BJ (cell line): ENCODE results near the gene SAT2. TPM values are rescaled to one million over a fixed set of nuclear protein-coding genes. Genes with fewer than 3 reads are reported as not detected.

Source experiments
- CTCF ChIA-PET: fragments of 350-600 bp; formaldehyde crosslinking; extraction: SDS; loops from one replicate; lab custom pipeline; 2021; ENCODE audit warnings: antibody characterized with exemption, inconsistent platforms; lab: Yijun Ruan, JAX
- POLR2A ChIA-PET: fragments of 300-600 bp; sonication (Branson Sonifier 250); formaldehyde crosslinking; extraction: SDS; loops from one replicate; lab custom pipeline; 2021; ENCODE audit warnings: antibody characterized with exemption; lab: Charles Lee
- DNase-seq: peaks from one replicate; pipeline ENCODE4 v3.0.0-alpha.2; 2011; ENCODE audit warnings: low read depth
- H3K27me3 ChIP-seq: 2 replicates; pipeline ENCODE4 v1.6.0; 2011; ENCODE audit warnings: low read length; ENCODE audit not compliant: control insufficient read depth, insufficient read depth
- H3K36me3 ChIP-seq: 2 replicates; pipeline ENCODE4 v1.5.1; 2011; ENCODE audit warnings: low read length; ENCODE audit not compliant: control insufficient read depth, insufficient read depth
- H3K4me3 ChIP-seq: 2 replicates; pipeline ENCODE4 v1.5.1; 2011; ENCODE audit warnings: low read depth, mild to moderate bottlenecking, control low read depth, low read length
- CTCF ChIP-seq: IDR thresholded peaks from 2 replicates; pipeline ENCODE4 v1.5.1; 2011; ENCODE audit warnings: low read depth, mild to moderate bottlenecking, control low read depth, inconsistent platforms, low read length, moderate library complexity; ENCODE audit not compliant: insufficient read depth
- polyA plus RNA-seq: library from polyadenylated mRNA; depleted of rRNA; stranded (reverse); fragments of >200 nt; gene quantifications from 2 replicates; pipeline ENCODE4 v1.2.3, GENCODE V29; 2011

The SAT2 gene
- polyA plus RNA-seq, 1 experiment: 33.9 TPM

GRCh38 chr17:7583253-7584109 is 44.1 kb downstream of the SAT2 start, which contains the start of gene MPDU1:
Gene MPDU1, plus strand, starts transcription at chr17:7583852. Its CDS starts 11 bp downstream, at chr17:7583863.
- peak; percentile 87 for DNase-seq
- Histone ChIP-seq H3K27me3 (no peaks in the 10 kb centered on the region), H3K4me3 (peak within 1 kb of the TSS; percentile 71), H3K36me3 (peaks cover 6% of the 10 kb centered on the region)
- ChIA-PET POLR2A (interaction anchor here (0.5 to 1.1 kb wide), 4 partner anchors 10 to 407 kb away, joined by 3 to 16 read pairs (median 5); partner anchors contain the start of gene POLR2A), CTCF (interaction anchor here (0.7 to 1.7 kb wide), 6 partner anchors 9 to 104 kb away, joined by 3 to 8 read pairs (median 6); partner anchors contain the start of genes FXR2 and SENP3)
- no peak for TF ChIP-seq CTCF

GRCh38 chr17:7582396-7583252 is 45.0 kb downstream of the SAT2 start:
- Histone ChIP-seq H3K4me3 (peak overlapping the region; percentile 71), H3K27me3 (no peaks in the 10 kb centered on the region), H3K36me3 (peaks cover 11% of the 10 kb centered on the region)
- no peak for DNase-seq
- ChIA-PET POLR2A (interaction anchor here (1.1 kb wide), 1 partner anchor 9 kb away, joined by 16 read pairs; no protein-coding TSS in a partner anchor), CTCF (interaction anchor here (1.7 kb wide), 1 partner anchor 8 kb away, joined by 8 read pairs; no protein-coding TSS in a partner anchor)
- TF ChIP-seq CTCF: no peak

- no peak overlapping the region for H3K4me3 ChIP-seq
- H3K27me3 ChIP-seq: no peaks in the 10 kb centered on the region
- CTCF ChIA-PET: interaction anchor here (0.7 to 2.7 kb wide), 4 partner anchors 9 to 518 kb away, joined by 3 to 22 read pairs (median 4); partner anchors contain the start of gene SOX15
- TF ChIP-seq CTCF: no peak
- POLR2A ChIA-PET: no interaction called here
- no peak for DNase-seq
- peaks cover 20% of the 10 kb centered on the region for H3K36me3 ChIP-seq
These were observed 46.7 kb downstream of the SAT2 start for GRCh38 chr17:7580604-7581575.

- Histone ChIP-seq H3K4me3 (peak overlapping the region; percentile 6; the same call in 1 of the 2 replicates), H3K36me3 (peaks cover 27% of the 10 kb centered on the region), H3K27me3 (no peaks in the 10 kb centered on the region)
- no peak for DNase-seq
- CTCF ChIA-PET: interaction anchor here (0.7 to 2.7 kb wide), 5 partner anchors 9 to 108 kb away, joined by 3 to 22 read pairs (median 4); partner anchors contain the start of genes SOX15 and TP53
- TF ChIP-seq CTCF: no peak
- POLR2A ChIA-PET: no interaction called here
These were observed 47.6 kb downstream of the SAT2 start for GRCh38 chr17:7579834-7580603.
